Measurements from ENCODE around the gene PDHA1.

Gene PDHA1

GRCh38 chrX:19375546-19375945 is 31.8 kb downstream of the PDHA1 start:
- DNase-seq (ENCODE audit: low read depth, low spot score): no peak

- no peak for DNase-seq (ENCODE audit: low read depth, low spot score)
Observed at GRCh38 chrX:19377799-19378198, 34.1 kb downstream of the PDHA1 start.

DNA sequence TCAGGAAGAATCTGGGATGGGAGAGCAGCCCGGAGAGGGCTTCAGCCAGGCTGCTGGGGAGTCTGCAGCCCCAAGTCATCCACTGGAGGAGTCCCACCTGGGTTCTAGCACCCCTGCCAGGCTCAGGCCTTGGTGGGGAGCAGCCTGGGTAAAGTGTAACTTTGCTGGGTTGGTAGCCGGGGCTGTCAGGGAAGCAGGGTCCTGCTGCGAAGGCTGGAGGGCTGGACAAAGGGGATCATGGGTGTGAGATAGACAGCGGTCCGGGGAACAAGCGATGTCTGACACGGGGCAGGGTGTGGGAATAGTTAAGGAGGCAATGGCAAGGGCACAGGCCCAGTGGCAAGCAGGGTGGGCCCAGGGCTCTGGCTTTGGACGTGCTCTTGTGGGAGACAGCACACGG is 37.6 kb downstream of the PDHA1 start:
- DNase-seq (ENCODE audit: low read depth, low spot score): no peak

GRCh38 chrX:19382555-19383145 is 38.9 kb downstream of the PDHA1 start:
- DNase-seq (ENCODE audit: low read depth, low spot score): peak; percentile 8

DNA sequence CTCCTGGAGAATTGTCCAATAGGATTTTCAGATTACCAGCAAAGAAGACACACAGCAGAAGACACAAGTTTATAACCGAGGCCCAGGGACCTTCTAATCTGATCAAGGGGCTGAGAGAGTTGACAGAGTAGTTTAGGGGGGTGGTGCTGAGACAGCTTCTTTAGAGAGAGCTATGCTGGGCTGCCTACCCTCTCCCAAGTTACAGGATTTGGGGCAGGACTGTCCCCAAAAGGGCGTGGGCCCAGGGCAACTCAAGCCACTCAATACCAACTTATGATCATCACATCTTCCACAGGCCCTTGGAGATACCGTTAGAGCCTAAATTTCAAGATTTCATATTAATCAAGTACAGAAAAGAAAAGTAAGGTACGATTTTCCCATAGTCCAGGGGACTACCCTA is 43.0 kb downstream of the PDHA1 start:
- DNase-seq (ENCODE audit: low read depth, low spot score): no peak

DNA sequence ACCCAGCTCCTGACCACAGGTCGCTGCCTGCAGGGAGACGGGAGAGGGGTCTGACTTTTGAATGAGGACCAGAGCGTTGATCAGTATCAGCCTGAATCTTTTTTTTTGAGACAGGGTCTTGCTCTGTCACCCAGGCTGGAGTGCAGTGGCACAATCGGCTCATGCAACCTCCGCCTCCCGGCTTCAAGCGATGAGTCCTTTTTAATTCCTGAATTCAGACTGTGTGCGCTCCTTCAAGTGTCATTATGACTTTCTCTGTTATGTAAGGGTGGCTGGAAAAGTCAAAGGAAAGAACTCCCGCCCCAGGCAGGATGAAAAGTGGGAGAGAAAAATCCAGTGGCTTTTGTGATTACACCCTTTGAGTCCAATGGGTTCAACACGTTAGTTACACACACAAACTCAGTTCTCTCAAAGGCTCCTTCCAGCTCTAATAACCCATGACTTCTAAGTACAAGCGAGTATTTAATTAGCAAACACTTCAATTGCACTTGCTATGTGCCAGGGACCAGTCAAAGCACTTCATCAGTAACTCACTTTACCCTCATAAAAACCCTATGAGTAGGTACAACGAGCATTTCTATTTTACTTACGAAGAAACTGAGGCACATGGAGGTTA is 44.4 kb downstream of the PDHA1 start:
- DNase-seq (ENCODE audit: low read depth, low spot score): no peak

DNA sequence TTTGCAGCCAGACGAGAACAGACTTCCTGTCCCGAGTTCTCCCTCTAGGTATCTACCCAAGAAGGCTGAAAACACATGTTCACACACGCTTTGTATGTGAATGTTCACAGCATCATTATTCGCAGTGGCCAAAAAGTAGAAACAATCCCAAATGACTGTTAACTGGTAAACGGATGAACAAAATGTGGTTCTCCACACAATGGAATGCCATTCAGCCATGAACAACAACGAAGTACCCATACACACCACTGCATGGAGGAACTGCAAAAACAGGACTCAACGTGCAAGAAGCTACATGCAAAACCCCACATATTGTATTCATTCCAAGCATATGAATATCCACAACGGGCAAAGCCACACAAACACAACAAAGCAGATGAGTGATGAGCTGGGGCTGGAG is 45.0 kb downstream of the PDHA1 start:
- no peak for DNase-seq (ENCODE audit: low read depth, low spot score)

DNA sequence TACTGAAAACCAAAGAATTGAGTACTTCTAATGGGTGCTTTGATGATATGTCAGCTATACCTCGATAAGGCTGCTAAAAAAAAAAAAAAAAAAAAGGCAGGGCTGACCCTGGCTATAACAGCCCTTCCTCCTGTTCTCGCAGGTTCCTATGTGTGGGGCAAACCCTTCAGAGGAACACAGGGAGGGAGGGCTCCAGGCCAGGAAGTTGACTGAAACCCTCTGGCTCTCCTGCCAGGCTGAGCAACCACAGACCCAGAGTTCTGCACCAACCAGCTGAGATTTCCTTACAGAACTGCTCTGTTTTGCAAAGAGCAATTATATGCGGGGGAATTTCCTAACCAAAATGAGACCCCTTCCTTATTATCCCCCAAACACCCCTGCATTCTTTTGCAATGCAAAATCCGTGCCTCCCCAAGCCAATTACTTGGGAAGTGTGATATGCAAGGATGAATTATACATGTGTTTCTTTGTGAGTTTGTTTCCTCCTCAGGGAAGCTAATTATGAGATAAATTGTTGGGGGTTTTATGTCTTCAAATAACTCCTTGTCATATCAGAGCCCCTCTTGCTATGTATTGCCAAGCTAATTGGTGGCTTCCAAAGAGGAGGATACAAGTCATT is 45.6 kb downstream of the PDHA1 start:
- no peak for DNase-seq (ENCODE audit: low read depth, low spot score)

- DNase-seq (ENCODE audit: low read depth, low spot score): no peak
Observed at GRCh38 chrX:19392078-19392477, 48.4 kb downstream of the PDHA1 start.

DNA sequence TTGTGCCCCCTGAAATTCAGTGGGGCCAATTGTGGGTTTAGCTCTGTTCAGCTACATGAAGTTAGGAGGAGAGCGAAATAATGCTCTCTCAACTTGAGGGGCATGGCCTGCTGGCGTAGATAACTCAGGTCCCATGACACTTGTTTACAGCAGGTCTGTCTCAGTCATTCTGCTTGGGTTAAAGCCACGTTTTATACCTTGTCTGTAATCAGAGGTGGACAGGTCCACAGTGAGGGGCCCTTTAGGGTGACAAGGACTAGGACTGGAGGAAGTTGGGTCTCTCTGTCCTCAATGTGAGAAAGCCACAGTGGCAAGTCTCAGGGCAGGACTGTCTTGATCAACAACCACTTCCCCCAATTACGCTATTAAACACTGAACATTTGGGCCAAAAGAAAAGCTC is 49.0 kb downstream of the PDHA1 start:
- no peak for DNase-seq (ENCODE audit: low read depth, low spot score)

GRCh38 chrX:19403696-19404095 is 60.0 kb downstream of the PDHA1 start:
- no peak for DNase-seq (ENCODE audit: low read depth, low spot score)

DNA sequence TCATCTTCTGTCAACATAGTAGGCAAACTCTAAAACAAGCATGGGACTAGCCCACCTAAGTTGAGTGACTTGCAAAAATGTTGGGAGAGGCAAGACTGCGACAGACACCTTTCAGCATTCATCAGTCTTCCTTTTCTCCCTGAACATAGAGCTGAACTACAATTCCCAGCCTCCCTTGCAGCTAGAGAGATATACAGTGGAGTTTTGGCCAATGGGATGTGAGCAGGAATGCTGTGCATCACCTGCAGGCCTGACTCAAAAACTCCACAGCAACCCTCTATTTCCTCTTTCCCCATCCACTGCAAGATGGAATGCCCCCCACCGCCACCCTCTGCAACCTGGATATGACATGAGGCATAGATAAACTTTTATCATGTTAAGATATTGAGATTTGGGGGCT is 66.5 kb downstream of the PDHA1 start:
- DNase-seq (ENCODE audit: low read depth, low spot score): no peak
